Common myeloid progenitor, CD34-positive (primary cell): ENCODE results near the gene SDK1.

Experiments
- CTCF ChIA-PET: fragments of 350-600 bp; sonication (Branson Sonifier 250); formaldehyde crosslinking; loops from one replicate; lab custom pipeline; 2021; ENCODE audit warnings: antibody characterized with exemption; lab: Charles Lee
- POLR2A ChIA-PET: fragments of 350-600 bp; sonication (Branson Sonifier 250); formaldehyde crosslinking; loops from one replicate; lab custom pipeline; 2021; ENCODE audit warnings: antibody characterized with exemption; lab: Charles Lee
- DNase-seq, 3 donors: peaks; one replicate each; pipeline versions ENCODE4 v3.0.0 to v3.0.0-alpha.2; 2013
- H3K27ac ChIP-seq, 2 experiments: 1 replicate in 1 of 2; 2 replicates in 1 of 2; pipeline ENCODE4 v1.7.0; 2013; ENCODE audit warnings: inconsistent platforms in 2 of 2, low read length in 2 of 2, mild to moderate bottlenecking in 2 of 2, low read depth in 1 of 2, moderate library complexity in 1 of 2; ENCODE audit not compliant: severe bottlenecking in 2 of 2, insufficient read depth in 1 of 2, poor library complexity in 1 of 2
- H3K27me3 ChIP-seq, 5 experiments: replicated peaks in 2 of 5; 1 replicate in 3 of 5; 2 replicates in 2 of 5; pipeline versions ENCODE4 v1.6.1 to v1.7.0; 2013; ENCODE audit warnings: low read length in 4 of 5, mild to moderate bottlenecking in 2 of 5, moderate library complexity in 2 of 5, inconsistent platforms in 1 of 5; ENCODE audit not compliant: insufficient read depth in 5 of 5, control insufficient read depth in 4 of 5
- H3K36me3 ChIP-seq, 4 experiments: 1 replicate in 2 of 4; 2 replicates in 2 of 4; pipeline versions ENCODE4 v1.6.1 to v1.7.0; 2013; ENCODE audit warnings: low read length in 3 of 4, control low read depth in 1 of 4, mild to moderate bottlenecking in 1 of 4; ENCODE audit not compliant: control insufficient read depth in 4 of 4, insufficient read depth in 4 of 4
- H3K4me1 ChIP-seq, 4 experiments: 1 replicate in 3 of 4; 2 replicates in 1 of 4; pipeline versions ENCODE4 v1.6.1 to v1.7.1; 2013; ENCODE audit warnings: low read length in 3 of 4, mild to moderate bottlenecking in 3 of 4, control low read depth in 1 of 4, inconsistent platforms in 1 of 4, moderate library complexity in 1 of 4; ENCODE audit not compliant: control insufficient read depth in 4 of 4, insufficient read depth in 4 of 4; ENCODE audit errors: control extremely low read depth in 1 of 4
- H3K4me3 ChIP-seq, 7 experiments: 1 replicate in 4 of 7; 2 replicates in 3 of 7; pipeline versions ENCODE4 v1.5.1 to v1.7.0; 2013; ENCODE audit warnings: mild to moderate bottlenecking in 7 of 7, low read length in 6 of 7, moderate library complexity in 6 of 7, inconsistent platforms in 2 of 7, low read depth in 2 of 7, control low read depth in 1 of 7; ENCODE audit not compliant: insufficient read depth in 4 of 7, control insufficient read depth in 1 of 7; ENCODE audit errors: extremely low read depth in 1 of 7
- H3K9me3 ChIP-seq, 5 experiments: 1 replicate in 4 of 5; 2 replicates in 1 of 5; pipeline versions ENCODE4 v1.6.1 to v1.7.1; 2013; ENCODE audit warnings: low read length in 4 of 5, mild to moderate bottlenecking in 2 of 5, inconsistent platforms in 1 of 5, low read depth in 1 of 5, moderate library complexity in 1 of 5; ENCODE audit not compliant: control insufficient read depth in 4 of 5, insufficient read depth in 2 of 5; ENCODE audit errors: control extremely low read depth in 1 of 5
- WGBS: methylation state at CpG from one replicate; pipeline ENCODE4 v1.1.5; 2013; ENCODE audit not compliant: insufficient coverage; 5-methylcytosine and 5-hydroxymethylcytosine counted together

The SDK1 gene

GRCh38 chr7:4050126-4050660, 749.1 kb downstream of the SDK1 start:
- no peaks in the 10 kb centered on the region for H3K36me3 ChIP-seq
- POLR2A ChIA-PET, result no interaction called here

GRCh38 chr7:4051696-4052095, 750.6 kb downstream of the SDK1 start:
- Histone ChIP-seq H3K4me3 (no peak overlapping the region), H3K36me3 (no peaks in the 10 kb centered on the region), H3K27me3 (peaks cover 0 to 2% (median 0%) of the 10 kb centered on the region in 5 experiments), H3K9me3 (peaks cover 0 to 3% (median 0%) of the 10 kb centered on the region in 5 experiments), H3K27ac (no peak overlapping the region), H3K4me1 (no peaks in the 10 kb centered on the region)
- POLR2A ChIA-PET, result no interaction called here
- no peak for DNase-seq
- WGBS, result 94% methylated on average over 9 of the region's 11 CpGs
- CTCF ChIA-PET, result no interaction called here

More at GRCh38 chr7:4050126-4050660, 749.1 kb downstream of the SDK1 start:
- WGBS, result 94% methylated on average over 10 of the region's 11 CpGs
- no peaks in the 10 kb centered on the region for H3K4me1 ChIP-seq
- CTCF ChIA-PET, result no interaction called here
- H3K4me3 ChIP-seq, result no peak overlapping the region
- no peak for DNase-seq
- no peaks in the 10 kb centered on the region for H3K9me3 ChIP-seq
- H3K27ac ChIP-seq, result no peak overlapping the region
- peaks cover 0 to 2% (median 0%) of the 10 kb centered on the region in 5 experiments for H3K27me3 ChIP-seq

GRCh38 chr7:4052130-4052529, 751.1 kb downstream of the SDK1 start:
- no peaks in the 10 kb centered on the region for H3K4me1 ChIP-seq
- H3K27me3 ChIP-seq, result peaks cover 0 to 2% (median 0%) of the 10 kb centered on the region in 5 experiments
- no peak overlapping the region for H3K27ac ChIP-seq
- no peak for DNase-seq
- ChIA-PET CTCF (no interaction called here), POLR2A (no interaction called here)
- no peak overlapping the region for H3K4me3 ChIP-seq
- WGBS, result 100% methylated on average over 1 of the region's 11 CpGs
- no peaks in the 10 kb centered on the region for H3K36me3 ChIP-seq
- peaks cover 0 to 5% (median 0%) of the 10 kb centered on the region in 5 experiments for H3K9me3 ChIP-seq

GRCh38 chr7:4054158-4054557, 753.1 kb downstream of the SDK1 start:
- WGBS, result 100% methylated on average over 3 of the region's 6 CpGs
- no peaks in the 10 kb centered on the region for H3K27me3 ChIP-seq
- ChIA-PET POLR2A (no interaction called here), CTCF (no interaction called here)
- H3K27ac ChIP-seq, result no peak overlapping the region
- peaks cover 0 to 14% (median 0%) of the 10 kb centered on the region in 5 experiments for H3K9me3 ChIP-seq
- no peaks in the 10 kb centered on the region for H3K4me1 ChIP-seq
- DNase-seq, result no peak
- H3K4me3 ChIP-seq, result no peak overlapping the region
- H3K36me3 ChIP-seq, result no peaks in the 10 kb centered on the region

- Histone ChIP-seq H3K27ac (no peak overlapping the region), H3K36me3 (no peaks in the 10 kb centered on the region), H3K4me1 (no peaks in the 10 kb centered on the region), H3K4me3 (no peak overlapping the region), H3K27me3 (no peaks in the 10 kb centered on the region), H3K9me3 (peaks cover 0 to 14% (median 0%) of the 10 kb centered on the region in 5 experiments)
- CTCF ChIA-PET, result no interaction called here
- POLR2A ChIA-PET, result no interaction called here
- WGBS, result 95% methylated on average over 16 of the region's 19 CpGs
- DNase-seq, result no peak
Measured at GRCh38 chr7:4056552-4057288, 755.7 kb downstream of the SDK1 start.

GRCh38 chr7:4057289-4057616, 756.2 kb downstream of the SDK1 start:
- 75% methylated on average over 1 of the region's 1 CpG for WGBS
- no peak overlapping the region for H3K27ac ChIP-seq
- no peak overlapping the region for H3K4me3 ChIP-seq
- peaks cover 0 to 14% (median 0%) of the 10 kb centered on the region in 5 experiments for H3K9me3 ChIP-seq
- H3K27me3 ChIP-seq, result no peaks in the 10 kb centered on the region
- DNase-seq, result no peak
- ChIA-PET POLR2A (no interaction called here), CTCF (no interaction called here)
- H3K36me3 ChIP-seq, result no peaks in the 10 kb centered on the region
- no peaks in the 10 kb centered on the region for H3K4me1 ChIP-seq

GRCh38 chr7:4058158-4058557, 757.1 kb downstream of the SDK1 start:
- H3K36me3 ChIP-seq, result no peaks in the 10 kb centered on the region
- no peak for DNase-seq
- H3K4me1 ChIP-seq, result no peaks in the 10 kb centered on the region
- no peak overlapping the region for H3K4me3 ChIP-seq
- no CpG with 5 or more reads among the region's 1 CpG for WGBS
- no peak overlapping the region for H3K27ac ChIP-seq
- H3K27me3 ChIP-seq, result no peaks in the 10 kb centered on the region
- H3K9me3 ChIP-seq, result peaks cover 0 to 14% (median 0%) of the 10 kb centered on the region in 5 experiments
- POLR2A ChIA-PET, result no interaction called here
- CTCF ChIA-PET, result no interaction called here
